Liver (tissue), 9 donors: ENCODE results near the gene SGSM1. TPM values are rescaled to one million over a fixed set of nuclear protein-coding genes. Genes with fewer than 3 reads are reported as not detected.

Experiments used
- DNase-seq: peaks from one replicate; pipeline ENCODE4 v3.0.0-alpha.2; 2017; ENCODE audit warnings: low spot score
- H3K27ac ChIP-seq, 2 donors: one replicate each; pipeline ENCODE4 v1.7.0; 2013; ENCODE audit warnings: inconsistent platforms in 2 of 2, low read length in 2 of 2, control low read depth in 1 of 2, low read depth in 1 of 2, mild to moderate bottlenecking in 1 of 2
- H3K27me3 ChIP-seq, 4 donors: one replicate each; pipeline versions ENCODE4 v1.6.1 to v1.7.0; 2013; ENCODE audit warnings: low read length in 3 of 4, inconsistent platforms in 1 of 4, mild to moderate bottlenecking in 1 of 4, moderate library complexity in 1 of 4; ENCODE audit not compliant: control insufficient read depth in 4 of 4, insufficient read depth in 4 of 4
- H3K36me3 ChIP-seq, 4 donors: one replicate each; pipeline versions ENCODE4 v1.6.1 to v1.7.0; 2013; ENCODE audit warnings: low read length in 3 of 4, mild to moderate bottlenecking in 3 of 4, low read depth in 1 of 4, moderate library complexity in 1 of 4; ENCODE audit not compliant: control insufficient read depth in 4 of 4, insufficient read depth in 3 of 4
- H3K4me1 ChIP-seq, 4 donors: one replicate each; pipeline versions ENCODE4 v1.6.1 to v1.7.0; 2013; ENCODE audit warnings: low read length in 3 of 4, mild to moderate bottlenecking in 3 of 4, moderate library complexity in 1 of 4; ENCODE audit not compliant: control insufficient read depth in 4 of 4, insufficient read depth in 4 of 4
- H3K4me3 ChIP-seq, 3 donors: one replicate each; pipeline versions ENCODE4 v1.6.1 to v1.7.0; 2013; ENCODE audit warnings: low read length in 3 of 3, control low read depth in 1 of 3, low read depth in 1 of 3, mild to moderate bottlenecking in 1 of 3
- H3K9ac ChIP-seq, 2 donors: one replicate each; pipeline ENCODE4 v1.7.0; 2013; ENCODE audit warnings: low read length in 2 of 2, mild to moderate bottlenecking in 2 of 2, moderate library complexity in 2 of 2, control low read depth in 1 of 2, low read depth in 1 of 2
- H3K9me3 ChIP-seq, 4 donors: one replicate each; pipeline versions ENCODE4 v1.6.1 to v1.7.0; 2013; ENCODE audit warnings: low read length in 3 of 4; ENCODE audit not compliant: control insufficient read depth in 4 of 4
- EGR1 ChIP-seq, 2 donors: IDR thresholded peaks; 2 replicates each; pipeline ENCODE4 v1.6.1; 2016 to 2018; ENCODE audit warnings: antibody characterized with exemption in 2 of 2, low read depth in 2 of 2
- FOXA1 ChIP-seq: IDR thresholded peaks from 2 replicates; pipeline ENCODE4 v1.6.1; 2016; ENCODE audit warnings: antibody characterized with exemption
- FOXA2 ChIP-seq: IDR thresholded peaks from 2 replicates; pipeline ENCODE4 v1.6.1; 2016; ENCODE audit warnings: antibody characterized with exemption
- GABPA ChIP-seq, 2 donors: IDR thresholded peaks in 1 of 2; conservative IDR thresholded peaks in 1 of 2; 2 replicates each; pipeline ENCODE4 v1.6.1; 2016; ENCODE audit warnings: antibody characterized with exemption in 2 of 2, mild to moderate bottlenecking in 1 of 2, moderate library complexity in 1 of 2
- HNF4A ChIP-seq, 2 donors: conservative IDR thresholded peaks; 2 replicates each; pipeline ENCODE4 v1.6.1; 2016; ENCODE audit warnings: antibody characterized with exemption in 2 of 2, mild to moderate bottlenecking in 2 of 2
- HNF4G ChIP-seq: IDR thresholded peaks from 2 replicates; pipeline ENCODE4 v1.6.1; 2016; ENCODE audit warnings: antibody characterized with exemption
- JUND ChIP-seq, 2 donors: IDR thresholded peaks; 2 replicates each; pipeline ENCODE4 v1.6.1; 2016; ENCODE audit warnings: antibody characterized with exemption in 2 of 2
- NR2F2 ChIP-seq: IDR thresholded peaks from 2 replicates; pipeline ENCODE4 v1.6.1; 2016; ENCODE audit warnings: antibody characterized with exemption
- RAD21 ChIP-seq, 2 donors: IDR thresholded peaks; 2 replicates each; pipeline ENCODE4 v1.6.1; 2016; ENCODE audit warnings: antibody characterized with exemption in 2 of 2, mild to moderate bottlenecking in 2 of 2
- RXRA ChIP-seq, 2 donors: IDR thresholded peaks; 2 replicates each; pipeline ENCODE4 v1.6.1; 2017 to 2018; ENCODE audit warnings: antibody characterized with exemption in 2 of 2, mild to moderate bottlenecking in 1 of 2
- SP1 ChIP-seq: IDR thresholded peaks from 2 replicates; pipeline ENCODE4 v1.6.1; 2018; ENCODE audit warnings: antibody characterized with exemption, mild to moderate bottlenecking
- TAF1 ChIP-seq: conservative IDR thresholded peaks from 2 replicates; pipeline ENCODE4 v1.6.1; 2016; ENCODE audit warnings: antibody characterized with exemption, mild to moderate bottlenecking
- YY1 ChIP-seq: IDR thresholded peaks from 2 replicates; pipeline ENCODE4 v1.6.1; 2016; ENCODE audit warnings: antibody characterized with exemption, mild to moderate bottlenecking
- WGBS: extraction: QIAGEN DNeasy Blood & Tissue Kit; methylation state at CpG from one replicate; pipeline ENCODE4 v1.1.7; 2013; 5-methylcytosine and 5-hydroxymethylcytosine counted together
- polyA plus RNA-seq, 2 donors: library from polyadenylated mRNA; stranded (reverse) in 1 of 2; unstranded in 1 of 2; fragments of 200-250 nt in 1 of 2; fragments of >200 nt in 1 of 2; fragmentation: Nextera tagmentation in 1 of 2; extraction: Ambion mirVana in 1 of 2; gene quantifications; one replicate each; pipeline versions ENCODE4 v1.2.1 to v1.2.3, GENCODE V29; 2013 to 2015
- total RNA-seq, 2 donors: library from RNA; depleted of rRNA; stranded (reverse); fragments of >200 nt; gene quantifications; one replicate each; pipeline ENCODE4 v1.2.3, GENCODE V29; 2014
- TF ChIP-seq, protein P1 (sequence below): IDR thresholded peaks from 2 replicates; pipeline ENCODE4 v1.6.1; 2016; ENCODE audit warnings: antibody characterized with exemption
- TF ChIP-seq, protein P2 (sequence below): IDR thresholded peaks from 2 replicates; pipeline ENCODE4 v1.6.1; 2016; ENCODE audit warnings: antibody characterized with exemption, mild to moderate bottlenecking
- TF ChIP-seq, protein P3 (sequence below): fragments of 150-350 bp; IDR thresholded peaks from 2 replicates; pipeline ENCODE4 v1.5.1; 2017; ENCODE audit warnings: improper control_type of control experiment, low read depth, low read length; ENCODE audit not compliant: missing input control
- TF ChIP-seq, protein P4 (sequence below): IDR thresholded peaks from 2 replicates; pipeline ENCODE4 v1.6.1; 2016; ENCODE audit warnings: antibody characterized with exemption
- TF ChIP-seq, protein P5 (sequence below): IDR thresholded peaks from 2 replicates; pipeline ENCODE4 v1.6.1; 2016; ENCODE audit warnings: antibody characterized with exemption
- donor health status: healthy.
- donor health status: healthy.
- donor health status: healthy.
- donor health status: healthy.
- donor health status: healthy.

SGSM1 gene
- total and polyA plus RNA-seq, 4 donors, result 0.08 to 0.51 (median 0.21) TPM

DNA sequence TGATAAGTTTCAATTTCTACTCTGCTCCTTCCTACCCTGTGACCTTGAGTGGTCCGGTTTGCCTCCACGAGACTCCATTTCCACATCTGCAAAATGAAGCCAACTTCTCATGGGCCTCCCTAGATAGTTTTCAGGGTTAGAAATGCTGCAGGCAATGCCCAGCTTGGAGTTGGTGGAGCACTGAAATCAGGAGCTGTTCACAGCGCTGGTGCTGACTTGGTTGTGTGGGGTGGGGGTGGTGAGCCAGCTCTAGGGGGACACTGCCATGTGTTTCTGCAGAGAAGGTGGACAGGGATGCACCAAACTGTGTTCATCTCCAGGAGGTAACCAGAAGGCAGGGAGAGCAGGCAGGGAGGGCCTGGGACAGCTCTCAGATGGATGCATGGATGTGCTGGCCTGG is 37.0 kb downstream of the SGSM1 start:
- WGBS, result 82% methylated on average over 3 of the region's 3 CpGs
- H3K36me3 ChIP-seq, result no peaks in the 10 kb centered on the region
- H3K9ac ChIP-seq, result no peak overlapping the region
- no peak overlapping the region for H3K27ac ChIP-seq
- H3K4me3 ChIP-seq, result no peak overlapping the region
- no peaks in the 10 kb centered on the region for H3K27me3 ChIP-seq
- DNase-seq, result no peak
- TF ChIP-seq NR2F2 (no peak), RAD21 (IDR thresholded peaks at IDR 0.05) (no peak), EGR1 (IDR thresholded peaks at IDR 0.05; ENCODE audit: low read depth in 2 of 2) (no peak), YY1 (no peak), HNF4A (conservative IDR thresholded peaks at IDR 0.05) (no peak), FOXA2 (no peak), GABPA (IDR thresholded peaks at IDR 0.05 in 1 of 2, conservative IDR thresholded peaks at IDR 0.05 in 1 of 2) (no peak), TAF1 (no peak), HNF4G (no peak), JUND (IDR thresholded peaks at IDR 0.05) (no peak), RXRA (IDR thresholded peaks at IDR 0.05) (no peak), SP1 (no peak), FOXA1 (no peak)
- TF ChIP-seq, protein P1, sequence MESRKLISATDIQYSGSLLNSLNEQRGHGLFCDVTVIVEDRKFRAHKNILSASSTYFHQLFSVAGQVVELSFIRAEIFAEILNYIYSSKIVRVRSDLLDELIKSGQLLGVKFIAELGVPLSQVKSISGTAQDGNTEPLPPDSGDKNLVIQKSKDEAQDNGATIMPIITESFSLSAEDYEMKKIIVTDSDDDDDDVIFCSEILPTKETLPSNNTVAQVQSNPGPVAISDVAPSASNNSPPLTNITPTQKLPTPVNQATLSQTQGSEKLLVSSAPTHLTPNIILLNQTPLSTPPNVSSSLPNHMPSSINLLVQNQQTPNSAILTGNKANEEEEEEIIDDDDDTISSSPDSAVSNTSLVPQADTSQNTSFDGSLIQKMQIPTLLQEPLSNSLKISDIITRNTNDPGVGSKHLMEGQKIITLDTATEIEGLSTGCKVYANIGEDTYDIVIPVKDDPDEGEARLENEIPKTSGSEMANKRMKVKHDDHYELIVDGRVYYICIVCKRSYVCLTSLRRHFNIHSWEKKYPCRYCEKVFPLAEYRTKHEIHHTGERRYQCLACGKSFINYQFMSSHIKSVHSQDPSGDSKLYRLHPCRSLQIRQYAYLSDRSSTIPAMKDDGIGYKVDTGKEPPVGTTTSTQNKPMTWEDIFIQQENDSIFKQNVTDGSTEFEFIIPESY, result no peak
- TF ChIP-seq, protein P2, sequence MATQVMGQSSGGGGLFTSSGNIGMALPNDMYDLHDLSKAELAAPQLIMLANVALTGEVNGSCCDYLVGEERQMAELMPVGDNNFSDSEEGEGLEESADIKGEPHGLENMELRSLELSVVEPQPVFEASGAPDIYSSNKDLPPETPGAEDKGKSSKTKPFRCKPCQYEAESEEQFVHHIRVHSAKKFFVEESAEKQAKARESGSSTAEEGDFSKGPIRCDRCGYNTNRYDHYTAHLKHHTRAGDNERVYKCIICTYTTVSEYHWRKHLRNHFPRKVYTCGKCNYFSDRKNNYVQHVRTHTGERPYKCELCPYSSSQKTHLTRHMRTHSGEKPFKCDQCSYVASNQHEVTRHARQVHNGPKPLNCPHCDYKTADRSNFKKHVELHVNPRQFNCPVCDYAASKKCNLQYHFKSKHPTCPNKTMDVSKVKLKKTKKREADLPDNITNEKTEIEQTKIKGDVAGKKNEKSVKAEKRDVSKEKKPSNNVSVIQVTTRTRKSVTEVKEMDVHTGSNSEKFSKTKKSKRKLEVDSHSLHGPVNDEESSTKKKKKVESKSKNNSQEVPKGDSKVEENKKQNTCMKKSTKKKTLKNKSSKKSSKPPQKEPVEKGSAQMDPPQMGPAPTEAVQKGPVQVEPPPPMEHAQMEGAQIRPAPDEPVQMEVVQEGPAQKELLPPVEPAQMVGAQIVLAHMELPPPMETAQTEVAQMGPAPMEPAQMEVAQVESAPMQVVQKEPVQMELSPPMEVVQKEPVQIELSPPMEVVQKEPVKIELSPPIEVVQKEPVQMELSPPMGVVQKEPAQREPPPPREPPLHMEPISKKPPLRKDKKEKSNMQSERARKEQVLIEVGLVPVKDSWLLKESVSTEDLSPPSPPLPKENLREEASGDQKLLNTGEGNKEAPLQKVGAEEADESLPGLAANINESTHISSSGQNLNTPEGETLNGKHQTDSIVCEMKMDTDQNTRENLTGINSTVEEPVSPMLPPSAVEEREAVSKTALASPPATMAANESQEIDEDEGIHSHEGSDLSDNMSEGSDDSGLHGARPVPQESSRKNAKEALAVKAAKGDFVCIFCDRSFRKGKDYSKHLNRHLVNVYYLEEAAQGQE, result no peak
- TF ChIP-seq, protein P3, sequence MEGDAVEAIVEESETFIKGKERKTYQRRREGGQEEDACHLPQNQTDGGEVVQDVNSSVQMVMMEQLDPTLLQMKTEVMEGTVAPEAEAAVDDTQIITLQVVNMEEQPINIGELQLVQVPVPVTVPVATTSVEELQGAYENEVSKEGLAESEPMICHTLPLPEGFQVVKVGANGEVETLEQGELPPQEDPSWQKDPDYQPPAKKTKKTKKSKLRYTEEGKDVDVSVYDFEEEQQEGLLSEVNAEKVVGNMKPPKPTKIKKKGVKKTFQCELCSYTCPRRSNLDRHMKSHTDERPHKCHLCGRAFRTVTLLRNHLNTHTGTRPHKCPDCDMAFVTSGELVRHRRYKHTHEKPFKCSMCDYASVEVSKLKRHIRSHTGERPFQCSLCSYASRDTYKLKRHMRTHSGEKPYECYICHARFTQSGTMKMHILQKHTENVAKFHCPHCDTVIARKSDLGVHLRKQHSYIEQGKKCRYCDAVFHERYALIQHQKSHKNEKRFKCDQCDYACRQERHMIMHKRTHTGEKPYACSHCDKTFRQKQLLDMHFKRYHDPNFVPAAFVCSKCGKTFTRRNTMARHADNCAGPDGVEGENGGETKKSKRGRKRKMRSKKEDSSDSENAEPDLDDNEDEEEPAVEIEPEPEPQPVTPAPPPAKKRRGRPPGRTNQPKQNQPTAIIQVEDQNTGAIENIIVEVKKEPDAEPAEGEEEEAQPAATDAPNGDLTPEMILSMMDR, result no peak
- TF ChIP-seq, protein P4, sequence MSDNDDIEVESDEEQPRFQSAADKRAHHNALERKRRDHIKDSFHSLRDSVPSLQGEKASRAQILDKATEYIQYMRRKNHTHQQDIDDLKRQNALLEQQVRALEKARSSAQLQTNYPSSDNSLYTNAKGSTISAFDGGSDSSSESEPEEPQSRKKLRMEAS, result no peak
- TF ChIP-seq, protein P5, sequence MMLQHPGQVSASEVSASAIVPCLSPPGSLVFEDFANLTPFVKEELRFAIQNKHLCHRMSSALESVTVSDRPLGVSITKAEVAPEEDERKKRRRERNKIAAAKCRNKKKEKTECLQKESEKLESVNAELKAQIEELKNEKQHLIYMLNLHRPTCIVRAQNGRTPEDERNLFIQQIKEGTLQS, result no peak
- no peaks in the 10 kb centered on the region for H3K4me1 ChIP-seq
- H3K9me3 ChIP-seq, result no peaks in the 10 kb centered on the region
